SIG-M5 treated with dmso at 0.1 percent for 504 hours (cell line): ENCODE data around the gene CAPS.
"Not testable (repeated sequence)": the region's sequence is repeated elsewhere in the genome, so short reads cannot be mapped to it uniquely, and the experiment has no call there.

ENCODE experiments used
- DNase-seq: peaks from one replicate; lab custom pipeline; 2025; ENCODE audit not compliant: unreplicated experiment; lab: John Stamatoyannopoulos, UW

CAPS gene

DNA sequence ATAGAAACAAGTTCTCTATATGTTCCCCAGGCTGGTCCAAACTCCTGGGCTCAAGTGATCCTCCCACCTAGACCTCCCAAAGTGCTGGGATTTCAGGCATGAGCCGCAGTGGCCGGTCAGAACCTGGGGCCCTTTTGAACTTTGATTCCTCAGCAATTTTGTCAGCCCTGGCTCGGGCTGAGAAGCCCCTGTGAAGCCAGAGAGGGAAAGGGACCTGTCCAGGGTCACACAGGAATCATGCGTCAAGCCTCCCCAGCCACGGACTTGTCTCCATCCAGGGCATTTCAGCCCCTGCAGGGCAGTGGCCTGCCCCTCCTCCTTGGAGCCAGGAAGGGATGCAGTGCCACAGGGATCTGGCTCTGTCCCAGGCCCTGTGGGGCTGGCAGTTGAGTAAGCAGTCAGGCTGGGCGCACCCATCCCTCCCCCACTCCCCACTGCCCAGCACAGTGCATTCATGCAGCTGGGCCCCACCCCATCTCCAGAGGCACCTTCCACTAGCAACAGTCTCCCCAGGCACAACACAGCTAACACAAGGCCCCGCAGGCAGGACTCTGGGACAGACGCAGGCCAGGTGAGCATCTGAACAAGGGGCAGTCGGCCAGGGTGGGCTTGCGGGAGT lies at the start of gene CAPS:
Gene CAPS (plus strand): TSS at position 516 of the 619 bp plus-strand sequence. CDS start 153 bp downstream, outside the sequence.
- DNase-seq: peak; percentile 7

DNA sequence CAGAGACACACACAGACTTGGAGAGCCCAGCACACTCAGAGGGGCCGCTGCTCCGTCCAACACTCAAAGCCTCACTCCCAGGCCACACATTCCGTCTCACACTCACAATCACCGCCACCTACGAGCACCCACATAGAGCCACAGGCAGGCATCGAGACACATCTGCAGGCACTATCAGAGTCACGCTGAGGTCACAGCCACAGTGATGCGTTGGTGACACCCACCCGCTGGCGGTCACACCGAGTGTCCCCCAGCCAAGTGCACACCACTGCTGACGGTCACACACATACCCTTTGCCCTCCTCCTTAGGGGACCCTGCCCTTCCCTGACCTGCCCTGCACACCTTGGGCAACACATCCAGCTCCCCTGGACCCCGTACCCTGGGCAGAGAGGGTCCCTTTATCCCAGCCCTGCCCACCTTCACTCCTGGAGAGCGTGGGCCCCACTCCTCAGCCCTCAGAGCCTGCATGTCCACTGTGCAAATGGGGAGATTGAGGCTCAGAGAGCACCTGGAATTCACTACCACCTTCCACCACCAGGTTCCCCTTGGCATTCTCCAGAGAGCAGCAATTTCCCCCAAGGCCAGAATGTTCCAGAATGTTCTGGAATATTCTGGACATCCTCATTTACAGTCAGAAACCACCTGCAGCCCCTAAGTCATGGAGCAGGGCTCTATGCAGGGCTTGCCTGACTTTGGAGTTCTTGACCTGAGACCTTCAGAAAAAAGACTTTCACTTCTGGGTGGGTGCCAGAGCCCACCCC lies 49.1 kb upstream of the CAPS start:
- no peak for DNase-seq

DNA sequence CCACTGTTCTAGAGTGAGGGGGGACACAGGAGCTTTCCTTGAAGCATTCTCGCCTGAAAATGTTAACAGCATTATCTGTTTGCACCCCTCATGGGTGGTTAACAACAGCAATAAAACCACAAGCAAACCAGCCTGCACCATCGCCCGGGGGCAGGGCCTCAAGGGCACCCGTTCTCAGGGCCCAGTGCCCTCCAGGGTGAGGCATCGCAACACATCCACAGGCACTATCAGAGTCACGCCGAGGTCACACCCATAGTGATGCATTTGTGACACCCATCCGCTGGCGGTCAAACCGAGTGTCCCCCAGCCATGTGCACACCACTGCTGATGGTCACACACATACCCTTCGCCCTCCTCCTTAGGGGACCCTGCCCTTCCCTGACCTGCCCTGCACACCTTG lies 48.3 kb upstream of the CAPS start:
- DNase-seq: no peak

DNA sequence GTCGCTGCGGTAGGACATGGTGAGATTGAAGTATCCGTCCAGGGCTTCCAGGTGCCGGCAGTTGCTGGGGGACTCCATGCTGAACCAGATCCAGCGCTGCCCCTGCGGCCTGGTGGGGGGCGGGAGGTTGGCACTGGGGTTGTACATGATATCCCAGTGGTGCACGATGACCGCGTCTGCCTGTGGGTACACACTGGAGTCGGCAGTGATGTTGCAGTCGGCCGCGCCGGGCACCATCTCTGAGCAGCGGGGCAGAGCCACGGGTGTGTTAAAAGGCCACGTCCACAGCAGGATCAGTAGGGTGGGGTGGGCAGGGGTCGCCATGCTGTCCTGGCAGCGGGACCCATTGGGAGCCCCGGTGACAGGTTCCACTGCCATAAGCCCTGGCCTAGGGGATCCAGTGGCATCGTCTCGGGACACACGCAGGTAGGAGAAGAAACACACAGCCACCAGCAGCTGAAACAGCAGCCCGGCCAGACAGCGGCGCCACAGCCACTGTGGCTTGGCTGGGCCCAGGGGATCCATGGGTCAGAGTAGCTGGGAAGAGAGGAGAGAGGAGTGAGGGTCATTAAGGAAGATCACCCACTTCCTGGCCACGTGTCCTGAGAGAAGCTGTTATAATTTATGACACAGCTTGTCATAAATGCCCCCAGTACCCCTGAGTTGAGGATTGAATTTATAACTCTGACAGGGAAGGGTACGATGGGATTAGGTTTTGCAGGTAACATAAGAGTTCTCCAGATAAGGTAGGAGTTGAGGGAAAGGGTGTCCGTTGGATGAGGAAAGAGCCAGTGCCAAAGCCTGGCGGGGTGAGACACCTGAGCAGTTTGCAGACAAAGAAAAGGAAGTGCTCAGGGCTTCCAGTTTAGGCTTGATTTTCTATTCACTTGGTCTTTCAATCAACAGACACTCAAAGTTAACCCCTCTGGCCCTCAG lies 46.6 kb upstream of the CAPS start:
- DNase-seq: no peak

DNA sequence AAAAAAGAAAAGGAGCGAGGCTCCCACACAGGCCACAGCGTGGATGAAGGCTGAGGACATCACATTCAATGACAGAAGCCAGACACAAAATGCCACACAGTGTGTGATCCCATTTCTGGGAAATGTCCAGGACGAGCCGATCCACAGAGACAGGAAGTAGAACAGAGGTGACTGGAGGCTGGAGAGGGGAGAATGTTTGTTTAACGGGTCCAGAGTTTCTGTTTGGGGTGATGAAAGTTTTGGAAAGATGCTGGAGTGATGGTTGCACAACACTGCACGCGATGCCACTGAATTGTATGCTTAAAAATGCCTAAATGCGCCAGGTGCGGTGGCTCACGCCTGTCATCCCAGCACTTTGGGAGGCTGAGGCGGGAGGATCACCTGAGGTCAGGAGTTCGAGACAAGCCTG lies 43.1 kb upstream of the CAPS start:
- no peak for DNase-seq

GRCh38 chr19:5873617-5874199 lies 40.3 kb upstream of the CAPS start:
- no peak for DNase-seq

DNA sequence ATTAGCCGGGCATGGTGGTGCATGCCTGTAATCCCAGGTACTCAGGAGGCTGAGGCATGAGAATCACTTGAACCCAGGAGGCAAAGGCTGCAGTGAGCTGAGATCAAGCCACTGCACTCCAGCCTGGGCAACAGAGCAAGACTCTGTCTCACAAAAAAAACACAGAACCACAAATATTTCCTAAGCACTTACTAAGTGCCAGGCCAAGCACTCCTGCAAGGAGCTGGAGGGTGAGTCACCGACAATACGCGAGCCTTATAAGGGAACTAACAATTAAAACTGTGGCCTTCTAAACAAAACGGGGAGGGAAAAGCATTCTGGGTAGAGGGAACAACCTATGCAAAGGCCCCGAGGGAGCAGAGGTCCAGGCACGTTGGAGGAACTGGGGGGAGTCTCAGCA lies 39.6 kb upstream of the CAPS start:
- peak; percentile 45 for DNase-seq

DNA sequence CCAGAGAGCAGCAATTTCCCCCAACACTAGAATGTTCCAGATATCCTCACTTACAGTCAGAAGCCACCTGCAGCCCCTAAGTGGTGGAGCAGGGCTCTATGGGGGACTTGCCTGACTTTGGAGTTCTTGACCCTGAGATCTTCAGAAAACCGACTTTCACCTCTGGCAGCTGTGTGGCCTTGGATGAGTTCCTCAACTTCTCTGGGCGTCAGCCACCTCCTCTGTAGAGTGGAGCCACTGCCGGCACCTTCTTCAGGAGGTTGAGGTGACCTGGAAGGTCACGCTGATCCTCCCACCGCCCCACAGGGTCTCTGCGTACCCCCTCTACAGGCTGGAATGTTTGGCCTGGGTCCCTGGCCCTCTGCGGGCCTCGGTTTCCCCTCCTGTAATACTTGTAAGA lies 36.6 kb upstream of the CAPS start:
- no peak for DNase-seq

DNA sequence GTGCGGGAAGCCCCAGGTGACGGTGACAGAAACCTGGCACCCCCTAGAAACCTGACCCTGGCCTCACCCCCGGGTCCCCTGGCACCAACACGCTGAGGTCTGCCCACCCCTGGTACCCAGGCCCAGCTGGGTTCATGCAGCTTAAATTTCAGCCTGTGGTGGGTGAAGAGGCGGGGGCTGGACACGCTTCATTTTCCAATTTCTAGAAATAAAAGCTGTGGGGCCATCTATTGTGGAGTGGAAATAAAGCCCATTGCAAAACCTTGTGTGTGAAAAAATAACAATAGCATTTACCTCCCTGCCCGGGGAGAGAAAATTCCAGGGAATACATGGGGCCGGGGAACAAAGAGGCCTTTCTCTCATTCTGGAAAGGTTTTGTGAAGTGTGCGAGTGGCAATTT lies 36.2 kb upstream of the CAPS start:
- DNase-seq: no peak

DNA sequence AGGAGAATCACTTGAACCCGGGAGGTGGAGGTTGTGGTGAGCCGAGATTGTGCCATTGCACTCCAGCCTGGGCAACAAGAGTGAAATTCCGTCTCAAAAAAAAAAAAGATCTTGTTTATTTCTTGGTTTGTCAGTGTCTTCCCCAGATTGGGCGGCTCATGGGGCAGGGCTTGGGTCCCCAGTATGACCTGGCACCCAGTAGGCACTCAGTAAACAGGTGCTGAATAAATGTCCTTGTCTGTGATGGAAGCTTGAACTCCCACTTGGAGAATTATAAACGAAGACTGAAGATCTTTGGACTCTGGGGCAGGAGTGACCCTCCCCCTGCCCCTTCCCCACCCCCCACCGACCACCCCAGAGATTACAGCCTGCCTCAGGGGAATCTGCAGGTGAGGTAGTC lies 33.9 kb upstream of the CAPS start:
- DNase-seq: no peak

DNA sequence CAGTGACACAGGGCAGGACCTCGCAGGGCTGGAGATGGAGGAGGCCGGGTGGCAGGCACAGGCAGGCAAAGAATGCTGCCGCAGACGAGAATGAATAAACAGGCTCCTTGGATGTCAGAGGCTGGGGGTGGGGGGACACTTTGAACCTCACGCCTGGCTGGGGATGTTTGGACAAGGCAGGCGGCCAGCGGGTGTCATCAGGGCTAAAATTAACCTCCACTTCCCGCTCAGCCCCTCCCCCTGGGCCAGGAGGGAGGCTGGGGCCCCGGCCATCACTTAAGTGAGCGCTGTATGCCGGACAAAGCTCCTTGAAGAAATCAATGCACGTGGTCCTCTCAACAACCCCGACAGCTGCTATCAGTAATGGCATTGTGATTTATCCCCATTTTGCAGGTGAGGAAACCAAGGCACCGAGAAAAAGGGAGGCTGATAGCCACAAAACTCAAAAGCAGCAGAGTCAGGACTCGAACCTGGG lies 33.4 kb upstream of the CAPS start:
- DNase-seq: no peak

DNA sequence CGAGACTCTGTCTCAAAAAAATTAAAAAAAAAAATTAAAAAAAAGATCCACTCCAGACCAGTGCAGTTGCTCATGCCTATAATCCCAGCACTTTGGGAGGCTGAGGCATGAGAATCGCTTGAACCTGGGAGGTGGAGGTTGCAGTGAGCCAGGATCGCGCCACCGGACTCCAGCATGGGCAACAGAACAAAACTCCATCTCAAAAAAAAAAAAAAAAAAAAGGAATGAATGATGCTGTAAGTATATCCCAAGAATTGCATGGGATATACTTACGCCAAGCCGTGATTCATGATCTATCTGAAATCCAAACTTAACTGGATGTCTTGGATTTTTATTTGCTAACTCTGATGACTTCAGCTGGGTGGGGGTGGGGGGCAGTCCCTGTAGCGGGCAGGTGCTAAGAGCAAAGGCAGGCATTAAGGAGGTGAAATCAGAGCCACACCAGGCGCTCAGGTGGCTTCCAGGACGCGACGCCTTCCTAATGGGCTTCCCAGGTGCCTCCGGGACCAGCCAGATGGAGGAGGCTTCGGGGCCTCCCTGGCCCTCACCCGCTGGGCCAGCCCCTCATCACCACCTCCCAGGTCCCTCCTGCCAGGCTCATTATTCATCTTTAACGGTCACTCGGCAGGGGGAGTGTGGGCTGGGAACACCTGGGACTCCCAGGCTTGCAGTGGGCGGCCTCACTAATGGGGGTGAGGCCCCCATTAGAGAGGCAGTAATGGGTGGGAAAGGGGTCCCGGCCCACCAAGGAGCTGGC lies 32.3 kb upstream of the CAPS start:
- no peak for DNase-seq

DNA sequence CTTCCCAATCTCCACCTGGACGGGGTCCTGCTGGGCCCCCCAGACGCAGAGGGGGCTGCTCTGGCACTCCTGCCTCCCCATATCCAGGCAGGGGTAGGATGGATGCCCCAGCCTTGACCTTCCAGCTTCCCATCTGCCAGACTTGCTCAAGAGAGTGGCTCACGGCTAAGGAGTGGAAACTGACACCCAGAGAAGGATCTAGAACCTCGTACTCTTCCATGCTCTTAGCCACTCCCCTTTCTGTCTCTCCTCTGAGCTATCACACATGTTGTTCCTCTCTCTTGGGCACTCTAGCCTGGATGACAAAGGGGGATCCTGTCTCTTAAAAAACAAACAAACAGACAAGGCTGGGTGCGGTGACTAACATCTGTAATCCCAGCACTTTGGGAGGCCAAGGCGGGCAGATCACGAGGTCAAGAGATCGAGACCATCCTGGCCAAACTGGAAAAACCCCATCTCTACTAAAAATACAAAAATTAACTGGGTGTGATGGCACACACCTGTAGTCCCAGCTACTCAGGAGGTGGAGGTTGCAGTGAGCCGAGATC lies 31.6 kb upstream of the CAPS start:
- DNase-seq: no peak

DNA sequence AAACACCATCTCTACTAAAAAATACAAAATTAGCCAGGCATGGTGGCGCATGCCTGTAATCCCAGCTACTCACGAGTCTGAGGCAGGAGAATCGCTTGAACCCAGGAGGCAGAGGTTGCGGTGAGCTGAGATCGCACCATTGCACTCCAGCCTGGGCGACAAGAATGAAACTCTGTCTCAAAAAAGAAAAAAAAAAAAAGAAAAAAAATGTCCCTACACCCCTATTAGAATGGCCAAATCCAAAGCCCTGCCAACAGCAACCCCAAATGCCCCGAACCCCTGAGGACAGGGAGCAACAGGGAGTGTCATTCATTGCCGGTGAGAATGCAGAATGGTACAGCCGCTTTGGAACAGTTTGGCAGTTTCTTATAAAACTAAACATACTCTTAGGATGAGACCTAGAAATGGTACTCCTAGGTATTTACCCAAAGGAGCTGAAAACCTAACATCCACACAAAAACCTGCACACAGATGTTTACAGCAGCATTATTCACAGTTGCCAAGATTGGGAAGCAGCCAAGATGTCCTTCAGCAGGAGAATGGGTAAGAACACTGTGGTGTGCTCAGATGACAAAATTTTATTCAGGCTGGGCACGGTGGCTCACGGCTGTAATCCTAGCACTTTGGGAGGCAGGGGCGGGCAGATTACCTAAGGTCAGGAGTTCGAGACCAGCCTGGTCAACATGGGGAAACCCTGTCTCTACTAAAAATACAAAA lies 30.7 kb upstream of the CAPS start:
- DNase-seq: not testable (repeated sequence)

DNA sequence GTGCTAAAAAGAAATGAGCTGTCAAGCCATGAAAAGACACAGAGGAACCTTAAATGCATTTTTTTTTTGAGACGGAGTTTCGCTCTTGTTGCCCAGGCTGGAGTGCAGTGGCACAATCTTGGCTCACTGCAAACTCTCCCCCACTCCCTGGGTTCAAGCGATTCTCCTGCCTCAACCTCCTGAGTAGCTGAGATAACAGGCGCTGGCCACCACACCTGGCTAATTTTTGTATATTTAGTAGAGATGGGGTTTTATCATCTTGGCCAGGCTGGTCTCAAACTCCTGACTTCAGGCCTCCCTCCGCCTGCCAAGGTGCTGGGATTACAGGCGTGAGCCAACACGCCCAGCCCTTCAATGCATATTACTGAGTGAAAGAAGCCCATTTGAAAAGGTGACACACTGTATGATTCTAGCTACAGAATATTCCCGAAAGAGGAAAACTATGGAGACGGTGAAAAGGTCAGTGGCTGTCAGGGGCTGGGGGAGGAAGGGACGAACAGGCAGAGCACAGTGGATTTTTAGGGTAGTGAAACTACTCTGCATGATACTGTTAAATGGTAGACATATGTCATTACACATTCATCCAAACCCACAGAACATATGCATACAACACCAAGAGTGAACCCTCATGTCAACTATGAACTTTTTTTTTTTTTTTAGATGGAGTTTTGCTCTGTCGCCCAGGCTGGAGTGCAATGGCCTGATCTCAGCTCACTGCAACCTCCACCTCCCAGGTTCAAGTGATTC lies 29.8 kb upstream of the CAPS start:
- peak; percentile 53 for DNase-seq

GRCh38 chr19:5889288-5889971 lies 24.6 kb upstream of the CAPS start:
- DNase-seq: no peak

- no peak for DNase-seq
Observed at GRCh38 chr19:5890099-5890498, 24.0 kb upstream of the CAPS start.

- DNase-seq: no peak
Observed at GRCh38 chr19:5891572-5891937, 22.5 kb upstream of the CAPS start.
